Cerebellar nuclear complex (tissue), 1 donor: ENCODE measurements around the gene CCDC127.
"Not testable (repeated sequence)": the region's sequence is repeated elsewhere in the genome, so short reads cannot be mapped to it uniquely, and the experiment has no call there.

Experiments
- DNase-seq, 2 experiments: peaks; one replicate each; lab custom pipeline; 2025; lab: John Stamatoyannopoulos, UW

CCDC127 gene

DNA sequence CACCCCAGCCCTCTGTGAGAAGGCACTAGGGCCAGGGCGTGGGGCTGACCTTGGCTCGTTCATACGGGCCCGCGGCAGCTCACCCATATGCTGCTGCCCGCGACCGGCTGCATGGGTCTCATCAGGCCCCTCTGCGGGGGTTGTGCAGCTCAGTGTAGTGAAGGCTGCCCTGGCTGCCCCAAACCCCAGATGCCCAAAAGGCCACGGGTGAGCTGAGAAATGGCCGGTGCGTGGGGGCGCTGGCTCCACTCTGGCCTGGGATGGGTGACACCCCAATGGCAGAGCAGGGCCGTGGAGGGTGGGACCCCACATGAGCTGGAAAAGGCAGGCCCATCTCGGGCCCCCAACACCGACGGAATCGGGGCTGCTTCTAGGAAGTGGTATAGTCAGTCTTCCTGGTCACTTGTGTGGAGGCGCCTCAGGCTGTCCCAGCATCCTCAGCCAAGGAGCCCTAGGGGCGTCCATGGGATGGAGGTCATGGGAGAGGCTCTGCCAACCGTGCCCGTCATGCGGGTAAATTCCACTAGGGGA, 46.1 kb downstream of the CCDC127 start:
- no peak for DNase-seq

DNA sequence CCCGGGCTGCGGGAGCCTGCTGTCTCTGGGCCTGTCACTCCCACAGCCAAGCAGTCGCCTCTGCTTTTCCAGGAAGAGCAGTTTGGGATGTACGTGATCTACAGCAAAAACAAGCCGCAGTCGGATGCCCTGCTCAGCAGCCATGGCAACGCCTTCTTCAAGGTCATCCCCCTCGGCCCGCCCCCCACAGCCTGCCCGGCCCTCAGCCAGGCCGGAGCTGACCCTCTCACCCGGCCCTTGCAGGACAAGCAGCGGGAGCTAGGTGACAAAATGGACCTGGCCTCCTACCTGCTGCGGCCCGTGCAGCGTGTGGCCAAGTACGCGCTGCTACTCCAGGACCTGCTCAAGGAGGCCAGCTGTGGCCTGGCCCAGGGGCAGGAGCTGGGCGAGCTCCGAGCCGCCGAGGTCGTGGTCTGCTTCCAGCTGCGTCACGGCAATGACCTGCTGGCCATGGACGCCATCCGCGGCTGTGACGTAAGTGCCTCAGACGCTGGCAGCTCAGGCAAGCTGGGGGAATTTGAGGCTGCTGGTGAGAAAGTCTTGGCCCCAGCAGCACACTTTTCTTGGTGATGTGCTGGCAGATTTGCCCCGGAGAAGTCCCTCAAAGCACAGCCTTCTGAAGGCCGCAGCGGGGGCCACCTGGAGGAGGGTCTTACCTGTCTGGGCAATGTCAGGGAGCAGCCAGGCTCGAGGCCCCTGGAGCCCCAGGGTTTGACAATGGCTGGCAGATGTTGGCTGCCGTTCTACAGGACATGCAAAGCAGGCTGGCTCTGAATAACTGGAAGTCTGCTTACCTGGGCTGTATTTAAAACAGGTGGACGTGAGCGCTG, 46.8 kb downstream of the CCDC127 start:
- no peak for DNase-seq

DNA sequence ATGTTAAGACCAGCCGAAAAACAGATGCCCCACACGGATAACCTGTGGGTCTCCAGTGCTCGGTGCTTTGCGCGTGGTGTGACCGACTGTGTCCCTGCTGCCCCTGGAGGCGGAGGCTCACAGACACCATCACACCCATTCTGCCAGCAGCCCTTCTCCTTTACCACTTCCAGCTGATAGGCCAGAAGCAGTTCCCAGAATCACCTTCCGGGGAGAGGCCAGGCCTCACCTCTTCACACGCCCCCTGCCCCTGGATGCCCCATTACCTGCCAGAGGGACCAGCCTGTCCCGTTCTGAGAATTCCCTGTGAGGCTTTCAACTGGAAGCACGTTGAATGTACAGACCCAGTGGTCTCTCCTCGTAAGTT, 48.2 kb downstream of the CCDC127 start:
- no peak for DNase-seq

DNA sequence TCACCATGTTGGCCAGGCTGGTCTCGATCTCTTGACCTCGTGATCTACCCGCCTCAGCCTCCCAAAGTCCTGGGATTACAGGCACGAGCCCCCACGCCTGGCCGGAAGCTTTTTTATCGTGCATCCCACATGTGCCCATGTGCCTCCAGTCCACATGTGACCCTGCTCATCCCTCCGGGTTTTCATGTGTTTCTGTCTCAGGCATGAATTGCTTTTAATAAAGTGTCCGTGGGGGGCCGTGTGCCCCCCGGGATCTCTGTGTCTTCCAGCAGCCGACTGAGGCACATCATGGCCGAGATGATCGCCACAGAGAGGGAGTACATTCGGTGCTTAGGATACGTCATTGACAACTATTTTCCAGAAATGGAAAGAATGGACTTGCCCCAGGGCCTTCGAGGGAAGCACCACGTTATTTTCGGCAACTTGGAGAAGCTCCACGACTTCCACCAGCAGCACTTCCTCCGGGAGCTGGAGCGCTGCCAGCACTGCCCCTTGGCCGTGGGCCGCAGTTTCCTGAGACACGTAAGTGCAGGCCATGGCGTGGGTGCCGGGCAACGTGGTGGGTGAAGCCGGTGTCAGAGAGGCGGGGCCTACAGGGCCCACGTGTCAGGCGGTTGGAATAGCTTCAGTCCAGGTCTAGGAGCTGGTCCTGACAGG, 48.8 kb downstream of the CCDC127 start:
- DNase-seq = no peak

DNA sequence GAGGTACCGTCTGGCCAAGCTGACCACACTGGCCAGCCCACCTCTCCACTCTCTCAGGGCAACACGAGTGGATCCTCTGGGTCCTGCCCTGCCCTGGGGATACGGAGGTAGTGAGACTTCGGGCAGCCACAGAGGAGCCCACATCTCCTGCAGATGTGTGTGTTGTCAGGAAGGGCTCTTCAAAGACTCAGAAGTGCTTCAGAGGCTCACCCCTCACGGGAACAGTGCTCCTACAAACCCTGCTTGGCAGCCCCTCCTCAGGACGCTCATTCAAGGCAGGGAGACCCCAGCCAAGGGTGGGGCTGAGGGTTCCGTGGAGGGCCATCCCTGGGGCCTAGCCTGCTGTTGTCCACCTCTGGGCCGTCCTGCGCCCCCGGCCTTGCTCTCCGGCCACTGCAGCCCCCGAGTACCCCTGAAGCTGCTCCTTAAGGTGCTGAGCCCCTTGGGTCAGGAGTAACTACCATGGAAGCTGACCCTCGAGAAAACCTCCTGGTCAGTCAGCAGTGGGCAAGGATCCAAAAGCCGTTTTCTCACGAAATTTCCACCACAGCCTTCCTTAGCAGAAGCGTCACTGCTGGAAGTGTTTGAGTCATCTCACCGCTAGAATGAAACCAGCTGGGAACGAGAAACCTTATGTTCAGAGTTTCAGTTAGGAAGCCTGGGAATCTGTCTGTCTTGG, 49.8 kb downstream of the CCDC127 start:
- DNase-seq = no peak

DNA sequence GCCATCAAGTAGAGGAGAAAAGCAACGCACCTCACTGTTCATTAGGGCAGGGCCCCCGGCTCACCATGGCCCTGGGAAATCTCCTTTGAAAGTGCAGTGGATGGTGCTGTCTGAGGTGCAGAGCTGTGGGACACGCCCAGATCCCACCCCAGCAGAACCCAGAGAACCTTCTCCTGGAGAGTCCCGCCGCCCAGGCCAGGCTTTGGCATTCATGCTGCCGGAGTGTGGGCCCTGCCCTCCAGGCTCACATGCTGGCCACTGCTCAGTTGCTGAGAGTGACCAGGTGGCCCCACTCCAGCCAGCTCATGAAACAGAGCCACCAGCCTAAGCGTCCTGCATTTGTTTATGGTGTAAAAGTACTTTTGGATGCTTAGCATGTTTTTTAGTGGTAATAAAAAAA, 50.4 kb downstream of the CCDC127 start:
- DNase-seq = no peak

DNA sequence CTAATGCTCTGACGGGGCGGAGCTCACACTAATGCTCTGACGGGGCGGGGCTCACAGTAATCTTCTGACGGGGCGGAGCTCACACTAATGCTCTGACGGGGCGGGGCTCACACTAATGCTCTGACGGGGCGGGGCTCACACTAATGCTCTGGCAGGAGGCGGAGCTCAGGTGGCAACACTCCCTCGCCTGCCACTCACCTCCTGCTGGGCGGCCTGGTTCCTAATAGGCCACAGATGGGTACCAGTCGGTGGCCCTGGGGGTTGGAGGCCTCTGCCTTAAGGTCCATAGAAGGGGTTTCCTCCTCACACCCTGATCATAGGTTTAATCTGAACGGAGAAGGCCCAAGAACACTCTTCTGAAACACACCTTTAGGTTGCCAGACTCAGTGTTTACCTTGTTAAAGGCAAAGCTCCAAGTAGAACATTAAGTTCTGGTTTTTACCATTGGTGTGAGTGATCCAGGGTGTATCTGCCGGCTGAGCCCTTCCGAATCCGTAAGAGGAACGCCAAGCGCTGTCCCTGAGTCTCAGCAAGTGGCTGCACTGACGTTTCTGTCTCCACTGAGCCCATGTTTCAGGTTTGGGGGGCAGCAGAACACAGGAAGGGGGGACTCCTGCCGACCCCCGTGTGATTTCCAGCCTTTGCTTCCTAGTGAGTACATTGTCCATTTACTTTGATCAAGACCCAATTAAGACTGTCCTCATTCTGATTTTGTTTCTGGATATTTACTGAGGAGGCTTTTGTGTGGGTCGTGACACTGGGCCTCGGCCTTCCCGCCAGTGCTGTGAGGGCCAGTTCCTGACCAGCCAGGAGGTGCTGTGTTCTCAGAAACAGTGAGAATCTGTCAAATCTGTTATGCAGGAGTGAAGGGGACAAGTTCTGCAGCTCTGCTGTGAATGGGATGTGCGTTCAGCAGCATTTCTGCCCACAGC, 51.2 kb downstream of the CCDC127 start:
- no peak for DNase-seq

DNA sequence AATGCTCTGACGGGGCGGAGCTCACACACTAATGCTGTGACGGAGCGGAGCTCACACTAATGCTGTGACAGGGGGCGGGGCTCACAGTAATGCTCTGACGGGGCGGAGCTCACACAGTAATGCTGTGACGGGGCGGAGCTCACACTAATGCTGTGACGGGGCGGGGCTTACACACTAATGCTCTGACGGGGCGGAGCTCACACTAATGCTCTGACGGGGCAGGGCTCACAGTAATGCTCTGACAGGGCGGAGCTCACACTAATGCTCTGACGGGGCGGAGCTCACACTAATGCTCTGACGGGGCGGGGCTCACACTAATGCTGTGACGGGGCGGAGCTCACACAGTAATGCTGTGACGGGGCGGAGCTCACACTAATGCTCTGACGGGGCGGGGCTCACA, 53.2 kb downstream of the CCDC127 start:
- DNase-seq = not testable (repeated sequence)

DNA sequence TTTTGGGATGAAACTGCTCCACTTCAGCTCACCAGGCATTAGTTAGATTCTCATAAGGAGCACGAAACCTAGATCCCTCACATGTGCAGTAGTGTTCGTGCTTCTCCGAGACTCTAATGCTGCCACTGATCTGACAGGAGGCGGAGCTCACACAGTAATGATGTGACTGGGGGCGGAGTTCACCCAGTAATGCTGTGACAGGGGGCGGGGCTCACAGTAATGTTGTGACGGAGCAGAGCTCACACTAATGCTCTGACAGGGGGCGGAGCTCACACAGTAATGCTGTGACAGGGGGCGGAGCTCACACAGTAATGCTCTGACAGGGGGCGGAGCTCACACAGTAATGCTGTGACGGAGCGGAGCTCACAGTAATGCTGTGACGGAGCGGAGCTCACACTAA, 53.7 kb downstream of the CCDC127 start:
- no peak for DNase-seq

DNA sequence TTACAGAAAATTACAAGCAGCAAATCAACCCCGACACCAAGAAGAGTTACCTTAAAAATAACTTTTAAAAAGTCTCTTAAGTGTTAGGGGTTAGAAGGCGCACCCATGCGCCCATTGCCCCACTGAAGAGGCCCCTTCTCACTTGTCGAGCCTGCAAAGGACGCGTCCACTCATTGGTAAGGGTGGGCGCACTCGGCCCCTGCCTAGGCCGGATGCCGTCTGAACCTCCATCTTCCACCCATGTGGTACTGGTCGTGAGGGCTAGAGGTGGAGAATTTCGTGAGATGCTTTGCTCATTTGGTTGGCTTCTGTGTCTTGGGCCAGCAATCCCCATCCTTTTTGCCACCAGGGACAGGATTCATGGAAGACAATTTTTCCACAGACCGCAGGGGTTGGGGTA, 54.1 kb downstream of the CCDC127 start:
- DNase-seq = no peak

DNA sequence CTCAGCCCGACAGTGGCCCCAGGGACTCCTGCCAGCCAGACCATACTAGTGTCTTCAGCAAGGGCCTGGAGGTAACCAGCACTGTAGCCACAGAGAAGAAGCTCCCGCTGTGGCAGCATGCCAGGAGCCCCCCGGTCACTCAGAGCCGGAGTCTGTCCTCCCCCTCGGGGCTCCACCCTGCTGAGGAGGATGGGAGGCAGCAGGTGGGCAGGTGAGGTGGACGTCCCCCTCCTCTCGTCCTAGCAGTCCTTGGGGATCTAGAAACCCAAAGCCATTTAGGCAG, 54.7 kb downstream of the CCDC127 start:
- DNase-seq = no peak

DNA sequence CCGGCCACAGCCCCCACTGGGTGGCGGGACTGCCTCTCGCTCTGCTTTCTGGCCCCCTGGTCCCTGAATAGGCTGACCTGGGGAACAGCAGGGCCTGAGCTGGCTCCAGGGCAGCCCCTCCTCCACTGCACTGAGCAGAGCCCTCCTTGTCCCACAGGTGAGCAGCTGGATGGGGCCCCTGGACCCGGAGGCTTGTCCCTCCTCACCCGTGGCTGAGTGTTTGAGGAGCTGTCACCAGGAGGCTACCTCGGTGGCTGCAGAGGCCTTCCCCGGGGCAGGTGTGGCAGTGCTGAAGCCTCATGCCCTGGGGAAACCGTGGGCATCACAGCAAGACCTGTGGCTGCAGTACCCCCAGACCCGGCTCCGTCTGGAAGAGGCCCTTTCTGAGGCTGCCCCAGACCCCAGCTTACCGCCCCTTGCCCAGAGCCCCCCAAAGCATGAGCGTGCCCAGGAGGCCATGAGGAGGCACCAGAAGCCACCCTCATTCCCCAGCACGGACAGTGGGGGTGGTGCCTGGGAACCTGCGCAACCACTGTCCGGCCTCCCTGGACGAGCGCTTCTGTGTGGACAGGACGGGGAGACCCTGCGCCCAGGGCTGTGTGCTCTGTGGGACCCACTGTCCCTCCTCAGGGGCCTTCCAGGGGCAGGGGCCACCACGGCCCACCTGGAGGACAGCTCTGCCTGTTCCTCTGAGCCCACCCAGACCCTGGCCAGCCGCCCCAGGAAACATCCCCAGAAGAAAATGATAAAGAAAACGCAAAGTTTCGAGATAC, 55.2 kb downstream of the CCDC127 start:
- no peak for DNase-seq

DNA sequence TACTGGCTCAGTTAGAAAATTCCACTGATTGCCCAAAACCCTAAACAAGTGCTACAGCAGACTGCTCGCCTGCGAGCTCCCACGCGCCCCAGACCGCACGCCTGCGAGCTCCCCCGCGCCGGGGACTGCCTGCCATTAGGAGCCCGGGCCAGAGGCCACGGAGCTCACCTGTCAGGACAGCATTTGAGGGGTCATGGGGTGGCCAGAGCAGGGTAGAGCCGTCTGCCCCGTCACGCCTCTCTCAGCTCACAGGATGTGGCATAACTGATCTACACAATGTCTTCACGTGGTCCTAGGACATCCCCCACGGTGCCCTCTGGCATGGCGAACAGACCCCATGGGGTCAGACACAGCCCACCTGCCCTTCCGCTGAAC, 55.8 kb downstream of the CCDC127 start:
- no peak for DNase-seq

DNA sequence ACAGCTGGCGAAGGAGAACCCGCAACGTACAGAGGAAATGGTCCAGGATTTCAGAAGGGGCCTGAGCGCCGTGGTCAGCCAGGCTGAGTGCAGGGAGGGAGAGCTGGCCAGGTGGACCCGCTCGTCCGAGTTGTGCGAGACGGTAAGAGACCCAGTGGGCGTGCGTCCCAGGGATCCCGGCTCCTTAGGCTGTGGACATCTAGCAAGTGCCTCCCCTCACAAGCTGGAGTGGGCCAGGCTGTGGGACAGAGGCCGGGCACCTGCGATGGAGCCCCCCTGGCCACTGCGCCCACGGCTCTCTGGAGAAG, 56.2 kb downstream of the CCDC127 start:
- DNase-seq = no peak

DNA sequence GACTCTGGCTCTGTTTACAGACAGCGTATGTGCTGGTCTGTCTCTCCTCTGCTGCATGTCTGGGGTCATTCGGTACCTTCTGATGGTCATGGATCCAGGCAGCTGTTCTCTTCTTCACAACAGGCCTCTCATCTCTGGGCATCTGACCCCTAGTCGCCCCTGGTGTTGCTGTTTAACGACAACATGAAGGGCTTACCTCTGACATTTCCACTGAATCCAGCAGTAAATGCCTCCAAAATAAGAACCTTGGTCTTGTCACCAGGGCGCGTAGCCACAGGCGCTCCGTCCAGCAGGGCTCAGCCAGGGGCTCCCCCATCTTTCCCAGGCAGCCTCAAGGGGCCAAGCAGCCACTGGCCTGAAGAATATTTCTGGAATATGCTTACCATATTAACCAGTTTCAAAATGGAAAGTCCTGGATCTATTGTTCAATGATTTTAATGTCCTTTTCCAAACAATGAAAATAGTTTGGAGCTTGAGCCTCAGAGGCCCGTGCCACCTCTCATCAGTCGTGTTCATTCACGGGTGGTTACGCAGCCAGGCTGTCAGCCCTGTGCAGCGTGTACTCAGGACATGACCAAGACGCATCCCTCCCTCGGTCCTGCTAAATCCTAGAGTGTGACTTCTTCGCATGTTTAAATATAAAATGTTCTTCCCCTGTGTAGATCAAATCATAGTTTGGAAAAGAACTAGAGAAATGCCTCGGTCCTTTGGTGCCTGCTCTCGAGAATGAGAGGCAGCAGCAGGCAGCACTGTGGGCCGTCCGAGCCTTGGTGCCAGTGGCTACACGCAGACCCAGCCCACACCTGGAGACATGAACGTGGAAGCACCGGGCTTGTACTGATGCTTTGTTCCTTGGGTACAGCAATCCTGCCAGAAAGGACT, 56.8 kb downstream of the CCDC127 start:
- DNase-seq = no peak

DNA sequence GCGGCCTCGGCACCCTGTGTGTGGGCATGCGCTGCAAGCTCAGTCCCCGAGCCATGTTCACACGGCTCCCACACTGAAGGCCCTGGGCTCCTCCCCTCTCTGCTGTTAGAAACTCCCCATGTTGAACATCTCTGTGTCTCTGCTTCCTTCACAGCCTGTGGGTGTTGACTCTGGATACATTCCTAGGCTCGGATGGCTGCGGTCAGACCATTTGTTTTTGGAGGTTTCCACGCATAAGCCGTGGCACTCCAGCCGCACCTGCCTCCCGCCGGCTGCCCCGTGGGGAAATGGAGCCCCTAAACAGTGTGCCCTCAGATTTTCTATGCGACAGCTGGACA, 57.8 kb downstream of the CCDC127 start:
- no peak for DNase-seq

DNA sequence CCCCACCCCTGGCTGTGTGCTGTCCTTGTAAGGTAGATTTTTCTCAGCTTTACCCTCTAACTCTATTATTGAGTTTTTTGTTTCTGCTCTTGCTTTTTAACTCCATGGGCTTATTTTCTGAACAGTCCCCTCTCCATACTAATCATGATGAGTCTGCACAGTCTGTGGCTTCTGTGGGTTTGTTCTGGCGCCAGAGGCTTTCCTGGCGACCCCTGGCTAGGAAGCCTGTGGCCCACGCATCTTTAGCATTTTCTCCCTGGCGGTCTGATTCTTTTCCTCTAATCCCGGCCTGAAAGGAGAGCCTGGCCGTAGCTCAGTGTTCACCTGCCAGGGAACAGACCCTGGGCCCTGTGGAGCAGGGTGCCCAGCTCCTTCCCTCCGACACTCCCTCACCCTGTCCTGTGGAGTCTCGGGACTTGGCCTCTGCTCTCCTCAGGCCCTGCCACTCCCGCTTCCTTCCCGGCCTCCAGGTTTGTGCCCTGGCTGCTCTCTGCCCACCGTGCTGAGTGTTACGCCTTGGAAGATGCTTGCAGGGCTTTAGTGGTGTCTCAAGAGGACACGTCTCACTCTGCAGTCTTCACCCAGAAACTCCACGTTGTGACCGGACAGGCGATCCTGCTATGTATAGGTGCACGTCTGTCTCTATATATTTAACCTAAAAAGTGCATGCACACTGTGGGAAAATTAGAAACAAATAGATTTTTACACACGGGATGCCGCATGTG, 58.3 kb downstream of the CCDC127 start:
- no peak for DNase-seq

DNA sequence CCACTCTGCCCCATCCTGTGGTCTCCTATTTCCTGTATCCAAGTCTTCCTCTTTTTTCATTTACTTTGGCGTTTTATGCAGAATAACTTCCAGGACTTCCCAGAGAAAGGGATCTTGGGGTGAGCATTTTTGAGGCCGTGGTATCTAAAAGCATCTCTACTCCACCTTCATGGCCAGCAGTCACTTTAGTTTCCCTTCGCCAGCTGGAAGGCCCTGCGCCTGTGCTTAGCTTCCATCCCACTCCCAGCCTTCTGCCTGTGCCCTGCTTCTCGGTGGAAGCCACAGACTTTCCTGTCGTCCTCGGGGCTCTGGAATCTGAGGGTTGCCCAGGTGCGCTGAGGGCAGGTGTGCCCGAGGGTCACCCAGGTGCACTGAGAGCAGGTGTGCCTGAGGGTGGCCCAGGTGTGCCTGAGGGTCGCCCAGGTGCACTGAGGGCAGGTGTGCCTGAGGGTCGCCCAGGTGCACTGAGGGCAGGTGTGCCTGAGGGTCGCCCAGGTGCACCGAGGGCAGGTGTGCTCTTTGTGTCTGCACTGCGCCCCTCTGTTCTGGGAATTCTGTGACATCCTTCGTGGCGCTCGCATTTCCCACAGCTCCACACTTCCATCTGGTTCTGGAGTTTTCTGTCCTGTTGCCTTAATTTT, 59.0 kb downstream of the CCDC127 start:
- DNase-seq = no peak

DNA sequence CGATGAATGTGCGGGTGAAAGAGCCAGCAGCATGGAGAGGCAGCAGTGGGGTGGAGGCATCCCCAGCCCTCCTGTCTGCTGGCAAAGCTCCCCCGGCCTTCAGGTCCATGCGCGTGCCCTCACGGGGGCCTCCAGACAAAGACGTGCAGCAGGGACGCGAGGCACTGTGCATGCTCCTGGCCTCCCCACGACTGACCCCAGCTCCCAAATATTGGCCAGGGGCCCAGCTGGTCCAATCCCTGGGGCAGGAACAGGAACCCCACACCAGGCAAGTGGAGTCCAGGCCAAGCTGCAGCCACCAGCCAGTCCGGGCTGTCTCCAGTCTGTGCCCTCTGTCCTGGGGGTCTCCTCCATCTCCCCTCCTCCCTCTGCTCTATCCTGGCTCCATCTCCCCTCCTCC, 60.2 kb downstream of the CCDC127 start:
- no peak for DNase-seq
